ENCODE data around the gene PGAM1. TPM values are rescaled to one million over a fixed set of nuclear protein-coding genes. Genes with fewer than 3 reads are reported as not detected.
A peak's percentile ranks its signal among the peaks of the same experiment; 100 is the strongest.
"Not testable (repeated sequence)": the region's sequence is repeated elsewhere in the genome, so short reads cannot be mapped to it uniquely, and the experiment has no call there.

PGAM1 gene
- 86.9 TPM for polyA plus RNA-seq (ENCODE audit: insufficient read length)

GRCh38 chr10:97425964-97426775 lies at the start of gene PGAM1:
Gene PGAM1 (plus strand): TSS chr10:97426191. CDS start chr10:97426308, 117 bp downstream.
- peak; percentile 94 for DNase-seq (ENCODE audit: low read depth)

- DNase-seq (ENCODE audit: low read depth): no peak
Measured at GRCh38 chr10:97376413-97376812, 49.6 kb upstream of the PGAM1 start.

DNA sequence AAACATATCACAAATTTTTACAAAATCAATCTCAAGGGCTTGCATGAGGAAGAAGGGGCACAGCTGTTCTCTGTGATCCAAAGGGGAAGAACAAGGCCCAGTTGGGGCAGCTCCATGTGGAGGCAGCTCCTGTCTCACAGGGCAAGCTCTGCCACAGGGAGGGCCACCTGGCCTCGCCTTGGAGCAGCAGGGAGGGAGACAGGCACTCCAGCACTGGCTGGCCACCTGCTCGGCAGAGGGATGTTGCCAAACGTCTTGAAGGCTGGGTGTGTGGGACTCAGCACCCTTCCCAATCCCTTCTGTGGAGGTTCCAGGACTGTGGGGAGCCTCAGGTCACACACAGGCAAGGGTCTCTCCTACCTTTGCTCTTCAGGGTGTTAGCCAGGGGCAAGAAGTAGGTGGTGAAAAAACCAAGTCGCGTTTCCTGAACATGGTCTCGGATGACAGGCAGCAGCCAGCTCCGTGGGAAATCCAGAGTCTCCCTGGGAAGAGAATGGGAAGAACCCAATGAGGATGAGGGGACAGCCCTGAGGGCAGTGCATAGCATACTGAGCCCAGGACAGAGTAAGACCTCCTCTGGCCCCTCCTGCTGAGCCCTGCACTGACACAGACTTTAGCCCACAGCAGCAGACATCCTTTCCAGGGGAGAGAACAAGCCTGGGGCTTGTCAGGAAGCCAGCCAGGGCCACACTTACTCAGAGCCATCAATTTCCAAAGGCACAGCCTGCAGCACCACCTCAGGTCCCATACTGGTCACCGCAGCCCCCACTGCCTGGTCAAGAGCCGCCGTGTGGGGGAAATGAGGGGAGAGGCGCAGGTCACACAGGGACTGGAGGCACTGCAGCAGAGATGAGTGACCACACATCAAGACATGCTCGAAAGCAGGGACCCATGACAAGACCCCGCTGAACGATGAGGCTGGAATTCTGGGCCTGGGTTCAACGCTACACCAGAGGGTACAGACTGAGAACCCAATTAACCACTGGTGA lies 46.8 kb upstream of the PGAM1 start:
- no peak for DNase-seq (ENCODE audit: low read depth)

GRCh38 chr10:97380516-97380915 lies 45.5 kb upstream of the PGAM1 start:
- DNase-seq (ENCODE audit: low read depth): no peak

DNA sequence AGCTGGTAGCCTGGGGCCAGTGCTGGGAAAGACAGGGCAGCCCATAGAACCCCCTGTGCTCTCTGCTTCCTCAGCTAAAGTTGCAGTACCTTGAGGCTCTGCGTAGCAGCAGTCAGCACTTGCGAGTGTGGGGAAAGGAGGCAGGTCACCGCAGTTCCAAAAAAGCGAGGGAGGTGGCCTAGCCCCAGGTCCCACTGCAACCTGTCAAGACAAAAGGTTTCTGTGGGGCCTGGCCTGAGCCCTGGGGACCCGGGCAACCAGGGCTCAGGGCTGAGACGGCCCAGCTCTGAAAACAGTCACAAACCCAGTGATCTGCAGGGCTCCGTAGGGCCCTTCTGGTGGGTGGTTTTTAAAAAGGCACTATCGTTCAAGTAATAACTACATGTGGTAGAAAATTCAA lies 44.4 kb upstream of the PGAM1 start:
- DNase-seq (ENCODE audit: low read depth): no peak

GRCh38 chr10:97383159-97383558 lies 42.8 kb upstream of the PGAM1 start:
- no peak for DNase-seq (ENCODE audit: low read depth)

- no peak for DNase-seq (ENCODE audit: low read depth)
Measured at GRCh38 chr10:97384156-97384555, 41.8 kb upstream of the PGAM1 start.

GRCh38 chr10:97384641-97385040 lies 41.4 kb upstream of the PGAM1 start:
- no peak for DNase-seq (ENCODE audit: low read depth)

DNA sequence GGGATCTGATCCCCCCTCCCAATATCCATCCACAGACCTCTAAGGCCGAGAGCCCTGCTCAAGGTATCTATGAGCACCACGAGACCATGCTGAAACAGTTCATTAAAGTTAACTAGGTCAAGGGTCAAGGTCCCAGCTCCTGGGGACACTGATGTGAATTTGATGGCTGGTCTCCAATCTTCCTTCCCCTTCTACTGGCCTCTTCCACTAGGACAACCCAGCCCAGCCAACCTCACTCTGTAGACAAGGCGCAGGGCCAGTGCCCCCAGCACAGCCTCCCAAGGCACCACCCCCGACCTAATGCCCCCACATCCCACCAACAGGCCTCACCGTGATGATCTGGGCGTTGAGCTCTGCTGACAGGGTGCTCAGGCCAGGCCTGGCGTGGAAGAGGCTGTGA lies 40.4 kb upstream of the PGAM1 start:
- DNase-seq (ENCODE audit: low read depth): no peak

- no peak for DNase-seq (ENCODE audit: low read depth)
Measured at GRCh38 chr10:97388152-97388551, 37.8 kb upstream of the PGAM1 start.

DNA sequence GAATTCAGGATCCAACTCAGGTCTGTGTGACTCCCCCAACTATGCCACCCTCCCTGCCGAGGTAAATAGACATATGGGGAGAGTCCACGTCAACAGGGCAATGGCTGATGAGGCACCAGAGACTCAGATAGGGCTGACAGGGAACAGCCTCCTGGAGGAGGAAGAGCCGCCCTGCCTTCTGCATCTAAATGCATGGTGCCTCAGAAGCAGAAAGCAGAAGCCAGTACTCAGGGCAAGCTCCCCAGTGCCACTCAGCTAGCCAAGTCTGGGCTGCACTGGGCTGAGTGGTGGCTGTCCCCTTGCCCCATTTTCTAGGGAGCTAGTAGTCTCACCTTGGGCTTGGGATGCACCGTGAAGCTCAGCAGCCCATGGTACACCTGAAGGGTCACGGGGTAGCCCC lies 35.9 kb upstream of the PGAM1 start:
- no peak for DNase-seq (ENCODE audit: low read depth)

DNA sequence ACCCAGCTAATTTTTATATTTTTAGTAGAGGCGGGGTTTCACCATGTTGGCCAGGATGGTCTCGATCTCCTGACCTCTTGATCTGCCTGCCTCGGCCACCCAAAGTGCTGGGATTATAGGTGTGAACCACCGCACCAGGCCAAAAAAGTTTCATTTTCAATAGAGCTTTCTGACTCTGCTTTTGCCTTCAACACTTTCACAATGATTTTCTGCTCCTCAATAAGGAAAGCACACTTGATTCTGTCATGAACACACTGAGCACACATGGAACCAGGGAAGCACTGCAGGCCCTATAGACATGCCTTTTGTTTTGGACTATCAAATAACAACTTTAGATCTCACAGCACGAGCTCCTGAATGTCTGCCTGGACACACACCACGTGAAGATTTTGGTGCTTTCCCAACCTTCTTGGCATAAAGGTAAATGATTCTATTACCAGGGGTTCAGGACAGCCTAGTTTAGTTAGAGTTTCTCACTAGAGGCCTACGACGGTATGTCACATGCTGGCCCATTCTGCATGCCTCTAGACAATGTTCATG lies 32.9 kb upstream of the PGAM1 start:
- DNase-seq (ENCODE audit: low read depth): no peak

GRCh38 chr10:97396056-97396455 lies 29.9 kb upstream of the PGAM1 start:
- DNase-seq (ENCODE audit: low read depth): no peak

- no peak for DNase-seq (ENCODE audit: low read depth)
Measured at GRCh38 chr10:97399843-97400545, 26.0 kb upstream of the PGAM1 start.

- peak; percentile 98 for DNase-seq (ENCODE audit: low read depth)
Measured at GRCh38 chr10:97400665-97401454, 25.1 kb upstream of the PGAM1 start, which contains the start of gene RRP12. Gene RRP12 (minus strand): TSS chr10:97401340. CDS start chr10:97401231, 109 bp downstream.

DNA sequence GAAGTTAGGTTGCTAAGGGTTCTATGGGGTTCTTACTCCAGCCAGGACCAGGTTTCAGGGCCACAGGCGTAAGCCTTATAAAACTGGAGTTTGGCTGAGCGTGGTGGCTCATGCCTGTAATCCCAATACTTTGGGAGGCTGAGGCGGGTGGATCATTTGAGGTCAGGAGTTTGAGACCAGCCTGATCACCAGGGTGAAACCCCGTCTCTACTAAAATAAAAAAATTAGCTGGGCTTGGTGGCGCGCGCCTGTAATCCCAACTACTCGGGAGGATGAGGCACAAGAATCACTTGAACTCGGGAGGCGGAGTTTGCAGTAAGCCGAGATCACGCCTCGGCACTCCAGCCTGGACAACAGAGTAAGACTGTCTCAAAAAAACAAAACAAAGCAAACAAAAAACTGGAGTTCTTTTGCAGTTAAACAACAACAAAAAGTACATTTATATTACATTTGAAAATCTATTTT lies 24.5 kb upstream of the PGAM1 start:
- DNase-seq (ENCODE audit: low read depth): no peak

- no peak for DNase-seq (ENCODE audit: low read depth)
Measured at GRCh38 chr10:97404044-97404443, 21.9 kb upstream of the PGAM1 start.

- DNase-seq (ENCODE audit: low read depth): no peak
Measured at GRCh38 chr10:97406064-97406463, 19.9 kb upstream of the PGAM1 start.

- DNase-seq (ENCODE audit: low read depth): not testable (repeated sequence)
Measured at GRCh38 chr10:97406483-97406882, 19.5 kb upstream of the PGAM1 start.

DNA sequence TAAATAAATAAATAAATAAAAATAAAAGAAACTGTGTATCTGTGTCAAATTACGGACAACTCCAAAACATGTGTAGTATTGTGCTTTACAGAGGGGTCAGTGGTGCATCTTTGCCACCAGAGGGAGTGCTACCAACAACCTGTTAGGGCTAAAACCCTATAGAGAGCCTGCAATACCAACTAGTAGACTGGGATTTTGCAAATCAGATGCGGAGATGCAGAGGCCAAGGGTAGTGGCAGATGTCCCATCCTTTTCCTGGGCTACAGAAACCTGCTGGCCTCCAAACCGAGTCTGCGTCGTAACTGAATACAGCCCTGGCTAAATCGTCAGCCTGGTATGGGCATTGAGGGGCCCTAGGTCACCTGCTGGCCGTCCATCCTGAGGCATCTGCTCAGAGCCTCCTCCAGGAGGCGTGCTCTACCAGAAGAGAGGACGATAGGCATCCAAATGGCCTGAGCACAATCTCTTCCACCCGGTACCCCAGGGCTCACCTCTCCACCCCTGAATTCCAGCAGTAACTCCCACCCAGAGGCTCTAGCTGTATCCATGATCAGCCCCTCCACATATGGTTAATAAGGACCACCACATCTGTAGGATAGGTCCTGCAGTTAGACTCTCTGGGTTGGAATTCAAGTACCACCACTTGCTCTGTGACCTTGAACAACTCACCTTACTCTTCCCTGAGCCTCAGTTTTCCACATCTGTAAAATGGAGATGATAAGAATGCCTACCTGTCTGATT lies 18.6 kb upstream of the PGAM1 start:
- peak; percentile 49 for DNase-seq (ENCODE audit: low read depth)

Data from forelimb muscle (tissue), 1 donor.